ENCODE results near the gene COL4A1. TPM values are rescaled to one million over a fixed set of nuclear protein-coding genes. Genes with fewer than 3 reads are reported as not detected.

Gene COL4A1
- total RNA-seq, 1 experiment from 2014 or later: 0.12 TPM

DNA sequence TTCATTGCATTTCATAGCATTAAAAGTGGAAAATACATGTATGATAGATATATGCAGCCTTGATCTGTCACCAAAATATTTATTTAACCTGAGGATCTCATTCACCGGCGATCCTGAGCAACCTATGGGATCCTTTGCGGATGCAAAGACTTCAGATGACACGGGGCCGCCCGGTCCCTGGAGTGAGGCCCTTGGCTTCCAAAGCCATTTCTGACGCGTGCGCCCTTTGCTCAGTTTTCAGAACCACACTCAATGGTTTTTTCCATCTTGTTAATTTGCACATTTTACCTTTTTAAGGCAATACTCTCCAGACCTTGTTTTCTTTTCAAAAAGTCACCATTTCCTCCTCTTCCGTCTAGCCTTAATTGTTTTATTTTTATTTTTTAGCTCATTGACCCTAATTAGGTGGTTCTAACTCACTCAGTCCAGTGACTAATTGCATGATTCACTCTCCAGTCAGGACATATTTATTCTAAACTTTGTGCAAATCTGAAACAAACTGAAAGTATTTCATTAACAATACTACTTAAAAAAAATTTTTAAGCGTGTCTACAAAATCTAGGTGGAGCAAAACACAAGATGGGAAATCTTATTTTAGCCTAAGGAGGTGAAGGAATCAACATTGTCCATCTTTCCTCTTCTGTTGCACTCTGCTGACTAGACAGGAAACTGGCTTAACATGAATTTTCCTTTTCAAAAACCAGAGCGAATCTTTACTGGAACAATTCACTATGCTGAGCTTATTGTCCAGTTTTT lies 47.9 kb downstream of the COL4A1 start:
- Mint-ChIP-seq H3K4me1 (ENCODE audit: low read depth, unreplicated experiment) (no peaks in the 10 kb centered on the region), H3K4me3 (ENCODE audit: low read depth, unreplicated experiment) (no peak overlapping the region), H3K36me3 (ENCODE audit: insufficient read depth, unreplicated experiment) (no peaks in the 10 kb centered on the region), H3K27me3 (ENCODE audit: unreplicated experiment) (no peaks in the 10 kb centered on the region), H3K9me3 (ENCODE audit: low read depth, unreplicated experiment) (peaks cover 2% of the 10 kb centered on the region), H3K27ac (ENCODE audit: unreplicated experiment) (no peak overlapping the region)
- intact Hi-C loops (cut with micrococcal nuclease; ENCODE audit: unreplicated experiment): no loop called here
- TF ChIP-seq, protein P1, sequence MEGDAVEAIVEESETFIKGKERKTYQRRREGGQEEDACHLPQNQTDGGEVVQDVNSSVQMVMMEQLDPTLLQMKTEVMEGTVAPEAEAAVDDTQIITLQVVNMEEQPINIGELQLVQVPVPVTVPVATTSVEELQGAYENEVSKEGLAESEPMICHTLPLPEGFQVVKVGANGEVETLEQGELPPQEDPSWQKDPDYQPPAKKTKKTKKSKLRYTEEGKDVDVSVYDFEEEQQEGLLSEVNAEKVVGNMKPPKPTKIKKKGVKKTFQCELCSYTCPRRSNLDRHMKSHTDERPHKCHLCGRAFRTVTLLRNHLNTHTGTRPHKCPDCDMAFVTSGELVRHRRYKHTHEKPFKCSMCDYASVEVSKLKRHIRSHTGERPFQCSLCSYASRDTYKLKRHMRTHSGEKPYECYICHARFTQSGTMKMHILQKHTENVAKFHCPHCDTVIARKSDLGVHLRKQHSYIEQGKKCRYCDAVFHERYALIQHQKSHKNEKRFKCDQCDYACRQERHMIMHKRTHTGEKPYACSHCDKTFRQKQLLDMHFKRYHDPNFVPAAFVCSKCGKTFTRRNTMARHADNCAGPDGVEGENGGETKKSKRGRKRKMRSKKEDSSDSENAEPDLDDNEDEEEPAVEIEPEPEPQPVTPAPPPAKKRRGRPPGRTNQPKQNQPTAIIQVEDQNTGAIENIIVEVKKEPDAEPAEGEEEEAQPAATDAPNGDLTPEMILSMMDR (IDR thresholded peaks at IDR 0.05; ENCODE audit: unreplicated experiment): no peak
- CTCF ChIA-PET: no interaction called here
- DNase-seq: no peak
- no TSS peak for BruUV-seq (replicated peaks)

DNA sequence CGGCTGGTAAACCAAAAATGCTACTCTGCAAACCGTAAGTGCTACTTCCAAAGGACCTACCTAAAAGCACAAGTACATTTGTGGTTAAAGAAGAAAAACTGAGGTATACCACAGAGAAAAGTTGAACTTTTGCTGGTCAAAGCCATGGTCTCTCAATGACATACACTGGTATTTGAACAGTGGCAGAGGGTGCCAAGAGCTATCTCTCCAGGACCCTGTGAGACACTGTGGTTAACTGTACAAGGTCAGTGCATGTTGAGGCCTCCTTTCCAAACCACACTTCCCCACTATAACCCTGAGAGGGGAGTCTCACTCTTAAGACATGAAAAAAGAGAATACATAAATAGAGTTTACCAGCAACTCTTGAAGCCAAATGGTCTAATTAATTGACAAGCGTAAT lies 49.5 kb downstream of the COL4A1 start:
- H3K4me3 Mint-ChIP-seq (ENCODE audit: low read depth, unreplicated experiment): no peak overlapping the region
- DNase-seq: no peak
- H3K4me1 Mint-ChIP-seq (ENCODE audit: low read depth, unreplicated experiment): no peaks in the 10 kb centered on the region
- CTCF ChIA-PET: no interaction called here
- no peak overlapping the region for H3K27ac Mint-ChIP-seq (ENCODE audit: unreplicated experiment)
- no peaks in the 10 kb centered on the region for H3K27me3 Mint-ChIP-seq (ENCODE audit: unreplicated experiment)
- H3K9me3 Mint-ChIP-seq (ENCODE audit: low read depth, unreplicated experiment): peaks cover 2% of the 10 kb centered on the region
- TF ChIP-seq, protein P1 (IDR thresholded peaks at IDR 0.05; ENCODE audit: unreplicated experiment): no peak
- intact Hi-C loops (cut with micrococcal nuclease; ENCODE audit: unreplicated experiment): no loop called here
- no TSS peak for BruUV-seq (replicated peaks)
- H3K36me3 Mint-ChIP-seq (ENCODE audit: insufficient read depth, unreplicated experiment): no peaks in the 10 kb centered on the region

DNA sequence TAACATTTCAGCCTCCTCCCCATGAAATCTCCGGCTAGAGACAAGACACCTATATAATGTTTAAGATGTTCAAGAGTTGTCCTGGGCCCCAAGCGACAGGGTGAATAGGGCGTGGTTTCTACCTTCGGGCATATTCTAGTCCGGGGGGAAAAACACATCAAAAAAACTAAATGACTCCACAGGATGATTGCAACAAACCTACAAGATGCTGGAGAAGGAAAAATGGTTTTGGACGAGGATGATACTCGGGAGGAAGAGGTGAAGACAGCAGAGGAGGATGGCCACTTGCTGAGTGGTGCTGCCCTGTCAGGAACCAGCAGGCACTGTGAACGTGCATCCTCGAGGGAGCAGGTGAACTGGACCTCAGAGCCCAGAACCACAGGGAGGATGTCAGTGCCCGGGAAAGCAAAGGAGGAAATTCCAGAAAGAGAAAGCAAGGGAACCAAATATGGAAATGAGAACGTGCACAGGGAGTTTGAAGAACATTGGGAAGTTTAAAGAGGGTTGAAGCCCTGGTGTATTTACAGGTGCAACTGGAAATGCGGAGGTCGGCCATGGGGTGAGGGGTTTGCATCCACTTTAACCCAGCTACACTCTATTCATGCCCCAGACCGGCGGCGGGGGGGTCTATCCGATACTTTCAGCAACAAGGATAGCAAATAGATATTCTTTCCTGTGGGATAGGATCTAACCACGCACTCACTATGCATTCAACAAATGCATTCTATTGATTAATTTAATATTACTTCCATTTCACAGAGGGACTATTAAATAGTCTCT lies 50.6 kb downstream of the COL4A1 start:
- no TSS peak for BruUV-seq (replicated peaks)
- intact Hi-C loops (cut with micrococcal nuclease; ENCODE audit: unreplicated experiment): no loop called here
- Mint-ChIP-seq H3K27me3 (ENCODE audit: unreplicated experiment) (no peaks in the 10 kb centered on the region), H3K4me1 (ENCODE audit: low read depth, unreplicated experiment) (no peaks in the 10 kb centered on the region), H3K27ac (ENCODE audit: unreplicated experiment) (no peak overlapping the region), H3K4me3 (ENCODE audit: low read depth, unreplicated experiment) (no peak overlapping the region), H3K36me3 (ENCODE audit: insufficient read depth, unreplicated experiment) (no peaks in the 10 kb centered on the region), H3K9me3 (ENCODE audit: low read depth, unreplicated experiment) (peaks cover 2% of the 10 kb centered on the region)
- CTCF ChIA-PET: no interaction called here
- DNase-seq: no peak
- TF ChIP-seq, protein P1 (IDR thresholded peaks at IDR 0.05; ENCODE audit: unreplicated experiment): no peak

DNA sequence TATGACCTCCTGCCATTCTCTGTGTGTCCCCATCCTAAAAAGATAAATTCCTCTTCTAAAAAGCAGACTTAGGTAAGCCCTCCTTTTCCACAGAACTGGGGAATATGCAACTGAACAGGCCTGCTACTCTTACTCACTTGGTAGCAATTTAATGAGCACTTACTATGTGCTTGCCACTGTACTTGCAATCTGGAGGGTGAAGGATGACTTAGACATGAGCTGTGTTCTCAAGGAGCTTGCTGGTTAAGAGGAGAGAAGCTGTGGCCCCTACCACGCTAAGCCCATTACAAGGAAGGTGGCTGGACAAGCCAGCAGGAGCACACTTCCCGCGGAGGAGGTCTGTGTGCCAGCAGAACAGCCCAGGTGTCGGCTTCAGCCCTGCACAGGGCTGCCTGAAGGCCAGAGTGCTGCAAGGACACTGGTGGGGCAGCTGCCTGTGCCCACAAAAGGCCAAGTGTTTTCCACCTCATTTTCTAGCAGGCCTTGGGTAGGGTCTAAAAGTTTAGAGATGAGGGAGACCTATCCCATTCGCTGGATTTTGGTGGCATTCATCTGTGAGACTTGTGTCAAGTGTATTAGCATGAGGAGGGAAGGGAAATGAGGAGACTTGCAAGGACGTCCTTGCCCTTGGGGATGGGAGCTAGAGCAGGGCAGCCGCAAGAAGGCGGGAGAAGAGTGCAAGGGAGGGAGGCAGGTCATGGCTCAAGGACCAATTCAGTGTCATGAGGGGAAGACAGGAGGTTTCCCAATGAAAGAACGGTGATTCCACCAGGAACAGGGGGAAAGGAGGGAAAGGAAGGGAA lies 52.0 kb downstream of the COL4A1 start:
- no peak for DNase-seq
- TF ChIP-seq, protein P1 (IDR thresholded peaks at IDR 0.05; ENCODE audit: unreplicated experiment): no peak
- no peaks in the 10 kb centered on the region for H3K27me3 Mint-ChIP-seq (ENCODE audit: unreplicated experiment)
- no peaks in the 10 kb centered on the region for H3K4me1 Mint-ChIP-seq (ENCODE audit: low read depth, unreplicated experiment)
- H3K4me3 Mint-ChIP-seq (ENCODE audit: low read depth, unreplicated experiment): no peak overlapping the region
- CTCF ChIA-PET: no interaction called here
- peaks cover 1% of the 10 kb centered on the region for H3K9me3 Mint-ChIP-seq (ENCODE audit: low read depth, unreplicated experiment)
- intact Hi-C loops (cut with micrococcal nuclease; ENCODE audit: unreplicated experiment): no loop called here
- peak overlapping the region; percentile 52 for H3K27ac Mint-ChIP-seq (ENCODE audit: unreplicated experiment)
- no TSS peak for BruUV-seq (replicated peaks)
- H3K36me3 Mint-ChIP-seq (ENCODE audit: insufficient read depth, unreplicated experiment): no peaks in the 10 kb centered on the region

Measured in Calu3 (cell line).